SK-N-MC (cell line): ENCODE data around the gene GABPB2.

Source experiments
- EZH2 ChIP-seq: fragments of 200-600 bp; sonication (generic); IDR thresholded peaks from one replicate; pipeline ENCODE4 v1.6.1; 2017; ENCODE audit warnings: antibody characterized with exemption
- POLR2AphosphoS5 ChIP-seq: IDR thresholded peaks from 2 replicates; pipeline ENCODE4 v1.6.1; 2012; ENCODE audit warnings: mild to moderate bottlenecking, low read depth, low read length, borderline replicate concordance

DNA sequence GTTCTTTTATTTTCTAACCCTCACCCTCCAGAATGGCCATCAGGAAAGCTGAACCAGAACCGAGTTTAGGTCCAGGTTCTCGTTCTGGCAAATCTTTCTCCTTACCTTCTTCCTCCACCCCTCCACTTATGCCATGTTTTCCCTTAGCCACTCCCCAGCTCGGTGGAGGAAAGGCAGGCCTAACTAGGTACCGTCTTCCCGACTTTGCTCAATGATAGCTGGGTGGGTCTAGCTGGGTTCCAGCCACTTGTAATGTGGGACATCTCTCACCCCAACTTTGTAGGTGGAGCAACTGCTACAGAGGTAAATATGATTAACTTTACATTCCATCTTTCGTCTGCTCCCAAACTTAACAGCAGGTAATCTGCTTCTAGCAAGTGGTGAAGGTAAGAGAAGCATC, 33.5 kb upstream of the GABPB2 start:
- no peak for TF ChIP-seq POLR2AphosphoS5
- no peak for TF ChIP-seq EZH2
